Activated CD4-positive, alpha-beta T cell treated with anti-CD3 and anti-CD28 coated beads, Interleukin-10, Interleukin-2, amounts not matched to agents 100 ng/mL and 50 ng/mL, durations not matched to agents 16 hours and 8 hours (primary cell): Measurements from ENCODE around the gene IRF2BPL.

Experiments used
- DNase-seq: peaks from one replicate; pipeline ENCODE4 v3.0.0-alpha.2; 2020

Gene IRF2BPL

GRCh38 chr14:77009014-77009413 lies 19.5 kb downstream of the IRF2BPL start:
- no peak for DNase-seq

GRCh38 chr14:77008541-77008940 lies 20.0 kb downstream of the IRF2BPL start:
- DNase-seq, result no peak

GRCh38 chr14:77007975-77008421 lies 20.5 kb downstream of the IRF2BPL start:
- DNase-seq, result no peak

GRCh38 chr14:77007183-77007974 lies 21.1 kb downstream of the IRF2BPL start:
- no peak for DNase-seq

GRCh38 chr14:77006132-77006531 lies 22.4 kb downstream of the IRF2BPL start:
- no peak for DNase-seq

GRCh38 chr14:77005559-77005958 lies 22.9 kb downstream of the IRF2BPL start:
- no peak for DNase-seq

- no peak for DNase-seq
These were observed 23.6 kb downstream of the IRF2BPL start for GRCh38 chr14:77004711-77005460.

- DNase-seq, result no peak
These were observed 24.4 kb downstream of the IRF2BPL start for GRCh38 chr14:77003960-77004710.

GRCh38 chr14:77002889-77003288 lies 25.6 kb downstream of the IRF2BPL start:
- no peak for DNase-seq

- no peak for DNase-seq
These were observed 26.2 kb downstream of the IRF2BPL start for GRCh38 chr14:77002335-77002734.

- DNase-seq, result no peak
These were observed 27.9 kb downstream of the IRF2BPL start for GRCh38 chr14:77000340-77001270.

GRCh38 chr14:76998910-76999309 lies 29.6 kb downstream of the IRF2BPL start:
- DNase-seq, result no peak

GRCh38 chr14:76997257-76997970 lies 31.1 kb downstream of the IRF2BPL start:
- DNase-seq, result no peak

- no peak for DNase-seq
These were observed 31.9 kb downstream of the IRF2BPL start for GRCh38 chr14:76996563-76997146.

- DNase-seq, result no peak
These were observed 33.1 kb downstream of the IRF2BPL start for GRCh38 chr14:76995279-76996035.

GRCh38 chr14:76993752-76994151 lies 34.8 kb downstream of the IRF2BPL start:
- DNase-seq, result no peak

- DNase-seq, result no peak
These were observed 38.4 kb downstream of the IRF2BPL start for GRCh38 chr14:76990084-76990483.

- DNase-seq, result no peak
These were observed 40.5 kb downstream of the IRF2BPL start for GRCh38 chr14:76987956-76988520.

- DNase-seq, result no peak
These were observed 42.3 kb downstream of the IRF2BPL start for GRCh38 chr14:76986231-76986565.

- no peak for DNase-seq
These were observed 42.8 kb downstream of the IRF2BPL start for GRCh38 chr14:76985540-76986230.
